Measurements from ENCODE around the gene INPP4B. TPM values are rescaled to one million over a fixed set of nuclear protein-coding genes. Genes with fewer than 3 reads are reported as not detected.

Gene INPP4B
- total and polyA plus RNA-seq, 2 experiments from 2014 or later, result 20.3 to 27.5 TPM

GRCh38 chr4:142091691-142092182 is 754.4 kb downstream of the INPP4B start:
- peak; percentile 96 for DNase-seq
- Histone ChIP-seq H3K27ac (peak overlapping the region; percentile 100), H4K20me1 (ENCODE audit: insufficient read depth) (no peaks in the 10 kb centered on the region), H3K4me2 (ENCODE audit: unreplicated experiment) (peak overlapping the region; percentile 55), H3K4me3 (peak overlapping the region; percentile 28; the same call in 1 of the 2 replicates), H3K4me1 (ENCODE audit: insufficient read depth) (peaks cover 68% of the 10 kb centered on the region), H3K9ac (peak overlapping the region; percentile 85), H3K36me3 (ENCODE audit: low read depth) (no peaks in the 10 kb centered on the region), H3K79me2 (ENCODE audit: insufficient read depth) (no peaks in the 10 kb centered on the region), H3F3A (ENCODE audit: insufficient read depth) (peaks cover 44% of the 10 kb centered on the region), H2AFZ (no peak overlapping the region), H3K9me2 (ENCODE audit: insufficient read depth) (no peaks in the 10 kb centered on the region), H3K27me3 (replicated peaks; ENCODE audit: insufficient read depth) (no peaks in the 10 kb centered on the region), H3K9me3 (ENCODE audit: low read depth) (no peaks in the 10 kb centered on the region)
- 1 to 2% methylated on average over 4 of the region's 4 CpGs for WGBS, 2 experiments (ENCODE audit: low coverage in 1 of 2, low lambda C conversion rate in 2 of 2, missing lambda C conversion rate in 2 of 2)
- TF ChIP-seq EZH2 (IDR thresholded peaks at IDR 0.05; ENCODE audit: insufficient read depth, poor library complexity, severe bottlenecking) (no peak), EZH2phosphoT487 (IDR thresholded peaks at IDR 0.05; ENCODE audit: insufficient read depth, low read depth) (no peak)
- in situ Hi-C loops (cut with MboI), result no loop called here

GRCh38 chr4:142091085-142091513 is 755.0 kb downstream of the INPP4B start:
- Histone ChIP-seq H3K4me3 (peak overlapping the region; percentile 28; the same call in 1 of the 2 replicates), H2AFZ (no peak overlapping the region), H4K20me1 (ENCODE audit: insufficient read depth) (no peaks in the 10 kb centered on the region), H3K4me2 (ENCODE audit: unreplicated experiment) (peak overlapping the region; percentile 71), H3K9me2 (ENCODE audit: insufficient read depth) (no peaks in the 10 kb centered on the region), H3K27me3 (replicated peaks; ENCODE audit: insufficient read depth) (no peaks in the 10 kb centered on the region), H3K4me1 (ENCODE audit: insufficient read depth) (peaks cover 61% of the 10 kb centered on the region), H3K79me2 (ENCODE audit: insufficient read depth) (no peaks in the 10 kb centered on the region), H3F3A (ENCODE audit: insufficient read depth) (peaks cover 37% of the 10 kb centered on the region), H3K9me3 (ENCODE audit: low read depth) (no peaks in the 10 kb centered on the region), H3K9ac (peak overlapping the region; percentile 85), H3K27ac (peak overlapping the region; percentile 100), H3K36me3 (ENCODE audit: low read depth) (no peaks in the 10 kb centered on the region)
- in situ Hi-C loops (cut with MboI), result no loop called here
- DNase-seq, result peak; percentile 98
- 1 to 3% methylated on average over 4 of the region's 4 CpGs for WGBS, 2 experiments (ENCODE audit: low coverage in 1 of 2, low lambda C conversion rate in 2 of 2, missing lambda C conversion rate in 2 of 2)
- no peak for TF ChIP-seq EZH2 (IDR thresholded peaks at IDR 0.05; ENCODE audit: insufficient read depth, poor library complexity, severe bottlenecking)
- no peak for TF ChIP-seq EZH2phosphoT487 (IDR thresholded peaks at IDR 0.05; ENCODE audit: insufficient read depth, low read depth)

- H3K36me3 ChIP-seq (ENCODE audit: low read depth), result no peaks in the 10 kb centered on the region
- H3K9ac ChIP-seq, result peak overlapping the region; percentile 85
- 3 to 14% methylated on average over 4 of the region's 4 CpGs for WGBS, 2 experiments (ENCODE audit: low coverage in 1 of 2, low lambda C conversion rate in 2 of 2, missing lambda C conversion rate in 2 of 2)
- H2AFZ ChIP-seq, result peak overlapping the region; percentile 40; the same call in 1 of the 2 replicates
- DNase-seq, result peak; percentile 64
- H3K4me3 ChIP-seq, result no peak overlapping the region
- H3K9me2 ChIP-seq (ENCODE audit: insufficient read depth), result no peaks in the 10 kb centered on the region
- in situ Hi-C loops (cut with MboI), result no loop called here
- no peaks in the 10 kb centered on the region for H3K27me3 ChIP-seq (replicated peaks; ENCODE audit: insufficient read depth)
- no peaks in the 10 kb centered on the region for H4K20me1 ChIP-seq (ENCODE audit: insufficient read depth)
- H3K27ac ChIP-seq, result peak overlapping the region; percentile 100
- TF ChIP-seq EZH2phosphoT487 (IDR thresholded peaks at IDR 0.05; ENCODE audit: insufficient read depth, low read depth), result no peak
- TF ChIP-seq EZH2 (IDR thresholded peaks at IDR 0.05; ENCODE audit: insufficient read depth, poor library complexity, severe bottlenecking), result no peak
- H3K79me2 ChIP-seq (ENCODE audit: insufficient read depth), result no peaks in the 10 kb centered on the region
- peaks cover 32% of the 10 kb centered on the region for H3F3A ChIP-seq (ENCODE audit: insufficient read depth)
- no peaks in the 10 kb centered on the region for H3K9me3 ChIP-seq (ENCODE audit: low read depth)
- H3K4me2 ChIP-seq (ENCODE audit: unreplicated experiment), result peak overlapping the region; percentile 71
- H3K4me1 ChIP-seq (ENCODE audit: insufficient read depth), result peaks cover 50% of the 10 kb centered on the region
Observed at GRCh38 chr4:142088906-142089305, 757.2 kb downstream of the INPP4B start.

- Histone ChIP-seq H3K79me2 (ENCODE audit: insufficient read depth) (no peaks in the 10 kb centered on the region), H3K9me2 (ENCODE audit: insufficient read depth) (no peaks in the 10 kb centered on the region), H2AFZ (no peak overlapping the region), H3K9ac (no peak overlapping the region), H3K4me1 (ENCODE audit: insufficient read depth) (peaks cover 42% of the 10 kb centered on the region), H3K27ac (no peak overlapping the region), H3K36me3 (ENCODE audit: low read depth) (no peaks in the 10 kb centered on the region), H3K27me3 (replicated peaks; ENCODE audit: insufficient read depth) (no peaks in the 10 kb centered on the region), H3K4me2 (ENCODE audit: unreplicated experiment) (no peak overlapping the region), H3K4me3 (no peak overlapping the region), H3F3A (ENCODE audit: insufficient read depth) (peaks cover 14% of the 10 kb centered on the region), H3K9me3 (ENCODE audit: low read depth) (no peaks in the 10 kb centered on the region), H4K20me1 (ENCODE audit: insufficient read depth) (no peaks in the 10 kb centered on the region)
- TF ChIP-seq EZH2 (IDR thresholded peaks at IDR 0.05; ENCODE audit: insufficient read depth, poor library complexity, severe bottlenecking), result no peak
- TF ChIP-seq EZH2phosphoT487 (IDR thresholded peaks at IDR 0.05; ENCODE audit: insufficient read depth, low read depth), result no peak
- in situ Hi-C loops (cut with MboI), result no loop called here
- 99% methylated on average over 4 of the region's 4 CpGs for WGBS, 2 experiments (ENCODE audit: low coverage in 1 of 2, low lambda C conversion rate in 2 of 2, missing lambda C conversion rate in 2 of 2)
- no peak for DNase-seq
Observed at GRCh38 chr4:142085513-142086292, 760.4 kb downstream of the INPP4B start.

Measured in GM23248 (cell line).